H9 (cell line): ENCODE results near the gene ATP6V0B. TPM values are rescaled to one million over a fixed set of nuclear protein-coding genes. Genes with fewer than 3 reads are reported as not detected.

ENCODE experiments used
- DNase-seq: peaks from one replicate; pipeline ENCODE4 v3.0.0-alpha.2; 2017
- H2AFZ ChIP-seq: one replicate; pipeline ENCODE4 v1.6.1; 2013; ENCODE audit warnings: mild to moderate bottlenecking, low read length, control low read depth, moderate library complexity
- H2AK5ac ChIP-seq: 2 replicates; pipeline ENCODE4 v1.6.1; 2013; ENCODE audit warnings: low read length, control low read depth, mixed read lengths; ENCODE audit not compliant: insufficient read length
- H2BK120ac ChIP-seq: one replicate; pipeline ENCODE4 v1.6.1; 2013; ENCODE audit warnings: low read depth, mild to moderate bottlenecking, low read length, control low read depth, inconsistent platforms; ENCODE audit not compliant: poor library complexity, severe bottlenecking
- H2BK12ac ChIP-seq: 2 replicates; pipeline ENCODE4 v1.6.1; 2013; ENCODE audit warnings: low read length, control low read depth, mixed read lengths, low read depth; ENCODE audit not compliant: insufficient read length
- H2BK15ac ChIP-seq: 2 replicates; pipeline ENCODE4 v1.6.1; 2013; ENCODE audit warnings: low read depth, low read length, control low read depth
- H2BK20ac ChIP-seq: one replicate; pipeline ENCODE4 v1.6.1; 2013; ENCODE audit warnings: low read depth, mild to moderate bottlenecking, low read length, control low read depth, inconsistent platforms; ENCODE audit not compliant: poor library complexity, severe bottlenecking
- H2BK5ac ChIP-seq: 2 replicates; pipeline ENCODE4 v1.6.1; 2013; ENCODE audit warnings: low read length, control low read depth, mixed read lengths; ENCODE audit not compliant: insufficient read length
- H3K14ac ChIP-seq: 2 replicates; pipeline ENCODE4 v1.6.1; 2013; ENCODE audit warnings: low read length, control low read depth; ENCODE audit not compliant: insufficient read depth
- H3K18ac ChIP-seq: 2 replicates; pipeline ENCODE4 v1.6.1; 2013; ENCODE audit warnings: low read depth, mild to moderate bottlenecking, mixed read lengths, low read length, control low read depth; ENCODE audit not compliant: insufficient read length
- H3K23ac ChIP-seq: 2 replicates; pipeline ENCODE4 v1.6.1; 2013; ENCODE audit warnings: low read length, control low read depth, mixed read lengths, low read depth; ENCODE audit not compliant: insufficient read length
- H3K23me2 ChIP-seq: 2 replicates; pipeline ENCODE4 v1.6.1; 2013; ENCODE audit warnings: low read depth, mild to moderate bottlenecking, mixed read lengths, low read length, control low read depth; ENCODE audit not compliant: insufficient read length, poor library complexity, severe bottlenecking
- H3K27ac ChIP-seq: 2 replicates; pipeline ENCODE4 v1.5.1; 2013; ENCODE audit warnings: low read length, control low read depth, mixed read lengths, low read depth; ENCODE audit not compliant: insufficient read length
- H3K27me3 ChIP-seq: 2 replicates; pipeline ENCODE4 v1.6.1; 2013; ENCODE audit warnings: low read length, control low read depth, inconsistent platforms; ENCODE audit not compliant: insufficient read depth
- H3K4ac ChIP-seq: 2 replicates; pipeline ENCODE4 v1.6.1; 2013; ENCODE audit warnings: low read depth, mild to moderate bottlenecking, control low read depth, inconsistent platforms, low read length, moderate library complexity
- H3K4me1 ChIP-seq: 2 replicates; pipeline ENCODE4 v1.6.1; 2013; ENCODE audit warnings: low read length, control low read depth, inconsistent platforms; ENCODE audit not compliant: insufficient read depth
- H3K4me2 ChIP-seq: 2 replicates; pipeline ENCODE4 v1.6.1; 2013; ENCODE audit warnings: low read length, control low read depth, mixed read lengths; ENCODE audit not compliant: insufficient read length, insufficient read depth
- H3K56ac ChIP-seq: 2 replicates; pipeline ENCODE4 v1.6.1; 2013; ENCODE audit warnings: low read depth, mild to moderate bottlenecking, mixed read lengths, low read length, control low read depth; ENCODE audit not compliant: insufficient read length
- H3K79me1 ChIP-seq: 2 replicates; pipeline ENCODE4 v1.6.1; 2013; ENCODE audit warnings: low read depth, mild to moderate bottlenecking, moderate library complexity, low read length, control low read depth, inconsistent platforms; ENCODE audit not compliant: insufficient read depth, poor library complexity, severe bottlenecking
- H3K79me2 ChIP-seq: 2 replicates; pipeline ENCODE4 v1.6.1; 2013; ENCODE audit warnings: low read length, control low read depth, inconsistent platforms; ENCODE audit not compliant: insufficient read depth
- H3K9ac ChIP-seq: 2 replicates; pipeline ENCODE4 v1.6.1; 2013; ENCODE audit warnings: low read length, control low read depth, mixed read lengths; ENCODE audit not compliant: insufficient read length; ENCODE audit errors: extremely low read depth
- H3K9me3 ChIP-seq: one replicate; pipeline ENCODE4 v1.6.1; 2013; ENCODE audit warnings: low read depth, low read length, inconsistent platforms; ENCODE audit not compliant: control insufficient read depth
- H3T11ph ChIP-seq: one replicate; pipeline ENCODE4 v1.6.1; 2013; ENCODE audit warnings: mild to moderate bottlenecking, low read length, control low read depth, inconsistent platforms
- H4K20me1 ChIP-seq: one replicate; pipeline ENCODE4 v1.6.1; 2013; ENCODE audit not compliant: control insufficient read depth, insufficient read length, insufficient read depth
- H4K5ac ChIP-seq: 2 replicates; pipeline ENCODE4 v1.6.1; 2013; ENCODE audit warnings: low read depth, mild to moderate bottlenecking, mixed read lengths, low read length, control low read depth; ENCODE audit not compliant: insufficient read length
- H4K8ac ChIP-seq: replicated peaks from 2 replicates; pipeline ENCODE4 v1.6.1; 2013; ENCODE audit warnings: low read length, control low read depth, mixed read lengths, low read depth; ENCODE audit not compliant: insufficient read length
- H4K91ac ChIP-seq: 2 replicates; pipeline ENCODE4 v1.6.1; 2013; ENCODE audit warnings: low read depth, mild to moderate bottlenecking, moderate library complexity, mixed read lengths, low read length, control low read depth; ENCODE audit not compliant: insufficient read length
- H3K27ac Mint-ChIP-seq, 3 experiments: 2 replicates in 2 of 3; 3 replicates in 1 of 3; pipeline ENCODE4 v1.8.0; 2020 to 2021; ENCODE audit warnings: mixed read lengths in 3 of 3, mild to moderate bottlenecking in 1 of 3, moderate library complexity in 1 of 3
- H3K27me3 Mint-ChIP-seq: 2 replicates; pipeline ENCODE4 v1.8.0; 2021; ENCODE audit warnings: low read depth, mild to moderate bottlenecking, moderate library complexity, mixed read lengths
- H3K36me3 Mint-ChIP-seq, 3 experiments: 2 replicates in 2 of 3; 3 replicates in 1 of 3; pipeline ENCODE4 v1.8.0; 2020 to 2021; ENCODE audit warnings: low read depth in 3 of 3, mixed read lengths in 3 of 3; ENCODE audit not compliant: insufficient read depth in 1 of 3
- H3K4me1 Mint-ChIP-seq, 2 experiments: 2 replicates each; pipeline ENCODE4 v1.8.0; 2020; ENCODE audit warnings: mixed read lengths in 2 of 2
- H3K4me3 Mint-ChIP-seq, 2 experiments: 2 replicates in 1 of 2; 3 replicates in 1 of 2; pipeline ENCODE4 v1.8.0; 2020 to 2021; ENCODE audit warnings: mild to moderate bottlenecking in 2 of 2, mixed read lengths in 2 of 2, moderate library complexity in 1 of 2
- H3K9me3 Mint-ChIP-seq, 2 experiments: 2 replicates in 1 of 2; 3 replicates in 1 of 2; pipeline ENCODE4 v1.8.0; 2020; ENCODE audit warnings: mild to moderate bottlenecking in 2 of 2, mixed read lengths in 2 of 2, moderate library complexity in 1 of 2
- WGBS: extraction: QIAGEN DNeasy Blood & Tissue Kit; methylation state at CpG from one replicate; pipeline ENCODE4 v1.1.7; 2013; ENCODE audit warnings: missing lambda C conversion rate, low lambda C conversion rate, mixed read lengths; ENCODE audit not compliant: insufficient read length; ENCODE audit errors: extremely low coverage; 5-methylcytosine and 5-hydroxymethylcytosine counted together
- total RNA-seq: library from RNA; stranded (reverse); gene quantifications from 2 replicates; pipeline ENCODE4 v1.2.1, GENCODE V29; 2021
- TF ChIP-seq, protein P1 (sequence below): fragments of 200-600 bp; sonication (generic); conservative IDR thresholded peaks from 3 replicates; pipeline ENCODE4 v1.8.0; 2021; ENCODE audit warnings: antibody characterized with exemption, mild to moderate bottlenecking

Gene ATP6V0B
- total RNA-seq, 1 experiment from 2014 or later: 131 TPM

DNA sequence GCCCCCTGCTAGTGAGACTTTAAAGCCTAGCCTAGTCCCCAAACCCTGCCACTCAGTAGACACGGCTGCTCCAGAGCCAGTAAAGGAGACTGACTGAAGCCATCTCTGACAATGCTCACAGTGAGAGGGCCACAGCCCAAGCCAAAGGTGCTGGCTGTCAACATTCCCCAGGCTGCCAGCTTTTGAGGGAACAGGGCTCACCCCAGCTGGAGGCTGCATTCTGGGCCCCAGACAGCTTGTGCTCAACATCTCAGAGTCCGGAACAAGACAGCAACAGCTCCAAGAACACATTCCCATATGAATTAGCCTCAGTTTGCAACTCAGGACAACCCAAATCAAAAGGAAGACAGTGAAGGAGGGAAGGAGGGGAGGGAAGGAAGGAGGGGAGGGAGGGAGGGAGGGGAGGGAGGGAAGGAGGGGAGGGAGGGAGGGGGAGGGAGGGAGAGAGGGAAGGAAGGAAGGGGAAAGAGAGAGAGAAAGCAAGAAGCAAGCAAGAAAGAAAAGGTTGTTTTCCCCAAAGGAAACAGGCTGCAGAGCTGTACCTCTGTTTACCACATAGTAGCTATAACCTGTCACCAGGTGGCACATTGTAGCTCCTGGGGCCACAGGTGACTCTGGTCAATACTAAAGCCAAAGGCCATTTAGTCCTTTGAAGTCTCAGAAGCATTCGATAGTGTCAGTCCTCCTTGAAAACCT lies 35.7 kb upstream of the ATP6V0B start:
- no peaks in the 10 kb centered on the region for H3K27me3 ChIP-seq
- no peak overlapping the region for H2BK15ac ChIP-seq
- H3K18ac ChIP-seq: no peak overlapping the region
- H3K36me3 Mint-ChIP-seq: peaks cover 0 to 6% (median 0%) of the 10 kb centered on the region in 3 experiments; a peak in 2 of 7 replicates
- H3K56ac ChIP-seq: no peak overlapping the region
- H2AFZ ChIP-seq: no peak overlapping the region
- no peak overlapping the region for H3K4me2 ChIP-seq
- H3K14ac ChIP-seq: no peak overlapping the region
- H2AK5ac ChIP-seq: no peak overlapping the region
- no peak overlapping the region for H3K4me3 Mint-ChIP-seq
- H3K9ac ChIP-seq: no peak overlapping the region
- H2BK120ac ChIP-seq: no peak overlapping the region
- WGBS: no CpG with 5 or more reads among the region's 3 CpGs
- H3T11ph ChIP-seq: no peak overlapping the region
- H3K79me2 ChIP-seq: no peaks in the 10 kb centered on the region
- no peak overlapping the region for H2BK12ac ChIP-seq
- H3K79me1 ChIP-seq: no peaks in the 10 kb centered on the region
- DNase-seq: no peak
- peaks cover 8% of the 10 kb centered on the region; the same call in 1 of the 2 replicates for H3K4me1 ChIP-seq
- H3K27ac Mint-ChIP-seq: no peak overlapping the region
- no peak overlapping the region for H4K91ac ChIP-seq
- no peaks in the 10 kb centered on the region; the same call in none of the 2 replicates for H3K27me3 Mint-ChIP-seq
- TF ChIP-seq, protein P1, sequence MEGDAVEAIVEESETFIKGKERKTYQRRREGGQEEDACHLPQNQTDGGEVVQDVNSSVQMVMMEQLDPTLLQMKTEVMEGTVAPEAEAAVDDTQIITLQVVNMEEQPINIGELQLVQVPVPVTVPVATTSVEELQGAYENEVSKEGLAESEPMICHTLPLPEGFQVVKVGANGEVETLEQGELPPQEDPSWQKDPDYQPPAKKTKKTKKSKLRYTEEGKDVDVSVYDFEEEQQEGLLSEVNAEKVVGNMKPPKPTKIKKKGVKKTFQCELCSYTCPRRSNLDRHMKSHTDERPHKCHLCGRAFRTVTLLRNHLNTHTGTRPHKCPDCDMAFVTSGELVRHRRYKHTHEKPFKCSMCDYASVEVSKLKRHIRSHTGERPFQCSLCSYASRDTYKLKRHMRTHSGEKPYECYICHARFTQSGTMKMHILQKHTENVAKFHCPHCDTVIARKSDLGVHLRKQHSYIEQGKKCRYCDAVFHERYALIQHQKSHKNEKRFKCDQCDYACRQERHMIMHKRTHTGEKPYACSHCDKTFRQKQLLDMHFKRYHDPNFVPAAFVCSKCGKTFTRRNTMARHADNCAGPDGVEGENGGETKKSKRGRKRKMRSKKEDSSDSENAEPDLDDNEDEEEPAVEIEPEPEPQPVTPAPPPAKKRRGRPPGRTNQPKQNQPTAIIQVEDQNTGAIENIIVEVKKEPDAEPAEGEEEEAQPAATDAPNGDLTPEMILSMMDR: no peak
- H3K9me3 Mint-ChIP-seq: no peaks in the 10 kb centered on the region
- H2BK20ac ChIP-seq: no peak overlapping the region
- no peaks in the 10 kb centered on the region for H3K9me3 ChIP-seq
- H4K8ac ChIP-seq: no peak overlapping the region
- no peak overlapping the region for H2BK5ac ChIP-seq
- H4K20me1 ChIP-seq: no peaks in the 10 kb centered on the region
- no peak overlapping the region for H4K5ac ChIP-seq
- H3K4ac ChIP-seq: no peak overlapping the region
- H3K4me1 Mint-ChIP-seq: peaks cover 44 to 48% of the 10 kb centered on the region in 2 experiments
- no peak overlapping the region for H3K27ac ChIP-seq
- no peak overlapping the region for H3K23ac ChIP-seq
- H3K23me2 ChIP-seq: peaks cover 8% of the 10 kb centered on the region
